K562 (cell line): ENCODE data around the gene EDN2. TPM values are rescaled to one million over a fixed set of nuclear protein-coding genes. Genes with fewer than 3 reads are reported as not detected.

Source experiments
- ATAC-seq: fragments of 200-7000 bp; cut with Tn5 transposase; 3 replicates; pipeline ENCODE4 v1.9.1; 2020; ENCODE audit warnings: moderate library complexity
- BruUV-seq: library from RNA; stranded (reverse); fragments of 400-500 nt; replicated peaks from 2 replicates; lab custom pipeline; 2021; lab: Mats Ljungman, UMichigan
- CTCF ChIA-PET: fragments of 300-600 bp; formaldehyde crosslinking; extraction: SDS; loops from one replicate; lab custom pipeline; 2021; ENCODE audit warnings: low intra/inter-chr PET ratio; lab: Yijun Ruan, JAX
- POLR2A ChIA-PET: fragments of 300-600, 350-650 bp; sonication (Branson Sonifier 250); formaldehyde crosslinking; extraction: SDS; loops from one replicate; lab custom pipeline; 2021; ENCODE audit warnings: antibody characterized with exemption, inconsistent platforms; lab: Yijun Ruan, JAX
- DNase-seq, 4 experiments: peaks; one replicate each; pipeline versions ENCODE4 v3.0.0 to v3.0.0-alpha.2; 2011 to 2018; ENCODE audit warnings: low spot score in 3 of 4, mixed read lengths in 3 of 4; ENCODE audit errors: extremely low read depth in 1 of 4
- FAIRE-seq: peaks from 2 replicates; lab custom pipeline; 2011; peaks lifted over from hg19 to GRCh38; lab: Jason Lieb, UNC
- H2AFZ ChIP-seq: 2 replicates; pipeline ENCODE4 v1.6.0; 2011; ENCODE audit warnings: low read depth, low read length, control low read depth, inconsistent platforms
- H3K27ac ChIP-seq: fragments of 200-600 bp; 3 replicates; pipeline ENCODE4 v1.8.0; 2011; ENCODE audit warnings: low read depth, mild to moderate bottlenecking, control low read depth, inconsistent platforms, low read length, moderate library complexity, mixed read lengths; ENCODE audit errors: extremely low read depth
- H3K27me3 ChIP-seq, 2 experiments: fragments of 300-600 bp in 1 of 2; 2 replicates in 1 of 2; 3 replicates in 1 of 2; pipeline versions ENCODE4 v1.6.0 to v1.8.0; 2011; ENCODE audit warnings: inconsistent platforms in 2 of 2, low read length in 2 of 2, mild to moderate bottlenecking in 1 of 2, mixed read lengths in 1 of 2, moderate library complexity in 1 of 2; ENCODE audit not compliant: control insufficient read depth in 2 of 2, insufficient read depth in 2 of 2
- H3K36me3 ChIP-seq: fragments of 300-600 bp; 3 replicates; pipeline ENCODE4 v1.8.0; 2011; ENCODE audit warnings: mild to moderate bottlenecking, low read length, inconsistent platforms; ENCODE audit not compliant: control insufficient read depth, insufficient read depth
- H3K4me1 ChIP-seq, 2 experiments: fragments of 200-600 bp in 1 of 2; replicated peaks in 1 of 2; 2 replicates in 1 of 2; 3 replicates in 1 of 2; pipeline versions ENCODE4 v1.5.1 to v1.8.0; 2011; ENCODE audit warnings: inconsistent platforms in 2 of 2, low read length in 2 of 2, mild to moderate bottlenecking in 1 of 2, mixed read lengths in 1 of 2, moderate library complexity in 1 of 2; ENCODE audit not compliant: control insufficient read depth in 2 of 2, insufficient read depth in 2 of 2
- H3K4me2 ChIP-seq: 2 replicates; pipeline ENCODE4 v1.6.1; 2011; ENCODE audit warnings: low read length, control low read depth, inconsistent platforms, mixed read lengths; ENCODE audit not compliant: insufficient read depth
- H3K4me3 ChIP-seq: fragments of 200-600 bp; sonication (generic), shearing (Covaris generic); 2 replicates; pipeline ENCODE4 v1.5.1; 2016; ENCODE audit warnings: control low read depth, inconsistent platforms
- H3K79me2 ChIP-seq: fragments of 200-600 bp; 3 replicates; pipeline ENCODE4 v1.8.0; 2011; ENCODE audit warnings: low read length, inconsistent platforms; ENCODE audit not compliant: control insufficient read depth, insufficient read depth
- H3K9ac ChIP-seq, 2 experiments: 2 replicates each; pipeline versions ENCODE4 v1.6.0 to v1.6.1; 2011; ENCODE audit warnings: low read depth in 2 of 2, low read length in 2 of 2, control low read depth in 1 of 2, inconsistent platforms in 1 of 2, mild to moderate bottlenecking in 1 of 2, mixed read lengths in 1 of 2; ENCODE audit not compliant: insufficient read depth in 1 of 2
- H3K9me1 ChIP-seq: one replicate; pipeline ENCODE4 v1.6.0; 2011; ENCODE audit warnings: inconsistent platforms, mild to moderate bottlenecking, low read length, moderate library complexity; ENCODE audit not compliant: control insufficient read depth, insufficient read depth
- H3K9me3 ChIP-seq: replicated peaks from 2 replicates; pipeline ENCODE4 v1.5.1; 2011; ENCODE audit warnings: low read depth, low read length, inconsistent platforms; ENCODE audit not compliant: control insufficient read depth, insufficient read depth
- H4K20me1 ChIP-seq: replicated peaks from 2 replicates; pipeline ENCODE4 v1.6.1; 2011; ENCODE audit warnings: low read length, inconsistent platforms, mixed read lengths; ENCODE audit not compliant: control insufficient read depth, insufficient read depth
- HEY1 ChIP-seq: fragments of 250-450 bp; sonication (Bioruptor Pico); IDR thresholded peaks from 2 replicates; pipeline ENCODE4 v1.5.0; 2020; ENCODE audit warnings: mild to moderate bottlenecking, moderate library complexity, borderline replicate concordance
- RBM39 ChIP-seq: fragments of 200-400 bp; formaldehyde crosslinking; optimal IDR thresholded peaks from 2 replicates; pipeline ENCODE3; 2018; ENCODE audit warnings: low read depth, low read length
- WGBS: fragments of 100-300 bp; shearing (Covaris generic); methylation state at CpG from one replicate; pipeline ENCODE4 v1.1.6; 2016; ENCODE audit warnings: low coverage, mixed read lengths; ENCODE audit not compliant: insufficient coverage; ENCODE audit errors: missing lambda C conversion rate; 5-methylcytosine and 5-hydroxymethylcytosine counted together
- in situ Hi-C: fragments of 300-500 bp; cut with MboI; formaldehyde crosslinking; loops from 4 replicates; pipeline ENCODE4 v1.15.0; 2018; ENCODE audit warnings: inconsistent platforms, mixed read lengths
- intact Hi-C: fragments of 100-400 bp; cut with micrococcal nuclease; formaldehyde crosslinking; loops from 2 replicates; pipeline ENCODE4 v1.14.2; 2022
- polyA plus RNA-seq, 8 experiments: library from polyadenylated mRNA; depleted of rRNA in 4 of 8; stranded (reverse) in 5 of 8; unstranded in 3 of 8; fragments of >200 nt; fragmentation: Nextera tagmentation in 2 of 8; fragmentation: Illumina TruSeq in 1 of 8; extraction: Ambion mirVana in 2 of 8; extraction: Trizol in 1 of 8; gene quantifications; 2 replicates each; pipeline versions ENCODE4 v1.2.1 to v1.2.3, GENCODE V29; 2011 to 2014; ENCODE audit warnings: inconsistent platforms in 1 of 8, missing spikeins in 1 of 8
- total RNA-seq, 7 experiments: library from RNA; depleted of rRNA in 6 of 7; stranded (reverse); fragments of >200 nt in 6 of 7; fragmentation: Illumina TruSeq in 2 of 7; extraction: Trizol in 2 of 7; gene quantifications; 2 replicates each; pipeline versions ENCODE4 v1.2.1 to v1.2.3, GENCODE V29; 2011 to 2021; ENCODE audit warnings: low replicate concordance in 1 of 7
- TF ChIP-seq, protein P1 (sequence below): fragments of 450-650 bp; IDR thresholded peaks from 2 replicates; pipeline ENCODE4 v1.6.1; 2018; ENCODE audit warnings: mild to moderate bottlenecking, low read depth; ENCODE audit not compliant: partially characterized antibody
- TF ChIP-seq, protein P2 (sequence below), 3 experiments: fragments of 200-800 bp in 1 of 3; sonication (Bioruptor generic) in 1 of 3; sonication (generic) in 1 of 3; formaldehyde crosslinking in 1 of 3; IDR thresholded peaks; 2 replicates each; pipeline versions ENCODE4 v1.6.1 to v1.8.0; 2016 to 2022; ENCODE audit warnings: mild to moderate bottlenecking in 2 of 3, missing compliant biosample characterization in 2 of 3, missing genetic modification characterization in 2 of 3, missing genetic modification reagents in 1 of 3

Gene EDN2
- total and polyA plus RNA-seq, 9 of the 15 experiments (the other 6 are each of a cell fraction or from before 2014, with no cell fraction given) = not detected

DNA sequence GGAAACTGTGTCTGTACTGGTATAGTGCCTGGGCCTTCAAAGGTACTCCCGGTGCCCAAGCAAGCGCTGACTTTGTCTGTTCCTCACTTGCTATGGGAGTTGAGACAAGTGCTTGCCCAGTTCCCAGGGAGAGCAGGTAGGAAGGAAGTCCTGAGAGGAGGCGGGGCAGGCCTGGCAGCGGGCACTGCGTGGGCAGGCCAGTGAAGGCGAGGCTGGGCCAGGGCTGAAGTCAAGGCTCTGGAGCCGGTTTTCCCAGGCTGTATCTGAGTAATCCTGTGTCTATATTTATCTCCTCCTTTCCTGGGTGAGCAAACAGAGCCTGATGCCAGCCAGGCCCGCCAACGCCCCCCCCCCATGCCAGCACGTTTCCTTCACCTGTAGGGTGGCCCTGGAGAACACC lies 15.9 kb upstream of the EDN2 start:
- Histone ChIP-seq H3K27ac (no peak overlapping the region), H3K36me3 (no peaks in the 10 kb centered on the region), H3K79me2 (no peaks in the 10 kb centered on the region), H2AFZ (no peak overlapping the region), H3K9me3 (no peaks in the 10 kb centered on the region), H3K4me3 (no peak overlapping the region), H3K27me3 (peaks cover 5 to 30% of the 10 kb centered on the region in 2 experiments; a peak in 4 of 5 replicates), H3K4me2 (no peak overlapping the region), H3K9ac (no peak overlapping the region; a peak in 1 of 4 replicates), H3K4me1 (peaks cover 11 to 28% of the 10 kb centered on the region in 2 experiments; a peak in 4 of 5 replicates), H4K20me1 (no peaks in the 10 kb centered on the region; the same call in 1 of the 2 replicates), H3K9me1 (no peaks in the 10 kb centered on the region)
- no TSS peak for BruUV-seq
- POLR2A ChIA-PET = no interaction called here
- ATAC-seq (no peak), DNase-seq (no peak), FAIRE-seq (no peak)
- intact Hi-C loops = no loop called here
- in situ Hi-C loops = no loop called here
- TF ChIP-seq, protein P1, sequence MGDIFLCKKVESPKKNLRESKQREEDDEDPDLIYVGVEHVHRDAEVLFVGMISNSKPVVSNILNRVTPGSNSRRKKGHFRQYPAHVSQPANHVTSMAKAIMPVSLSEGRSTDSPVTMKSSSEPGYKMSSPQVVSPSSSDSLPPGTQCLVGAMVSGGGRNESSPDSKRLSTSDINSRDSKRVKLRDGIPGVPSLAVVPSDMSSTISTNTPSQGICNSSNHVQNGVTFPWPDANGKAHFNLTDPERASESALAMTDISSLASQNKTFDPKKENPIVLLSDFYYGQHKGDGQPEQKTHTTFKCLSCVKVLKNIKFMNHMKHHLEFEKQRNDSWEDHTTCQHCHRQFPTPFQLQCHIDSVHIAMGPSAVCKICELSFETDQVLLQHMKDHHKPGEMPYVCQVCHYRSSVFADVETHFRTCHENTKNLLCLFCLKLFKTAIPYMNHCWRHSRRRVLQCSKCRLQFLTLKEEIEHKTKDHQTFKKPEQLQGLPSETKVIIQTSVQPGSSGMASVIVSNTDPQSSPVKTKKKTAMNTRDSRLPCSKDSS = no peak
- no peak for TF ChIP-seq HEY1
- TF ChIP-seq, protein P2, sequence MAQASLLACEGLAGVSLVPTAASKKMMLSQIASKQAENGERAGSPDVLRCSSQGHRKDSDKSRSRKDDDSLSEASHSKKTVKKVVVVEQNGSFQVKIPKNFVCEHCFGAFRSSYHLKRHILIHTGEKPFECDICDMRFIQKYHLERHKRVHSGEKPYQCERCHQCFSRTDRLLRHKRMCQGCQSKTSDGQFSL (CRISPR knock-in tag; IDR thresholded peaks at IDR 0.05) = 0 out of 2 replicates have a peak, but pooled peaks have one; percentile 30
- TF ChIP-seq, protein P2 (tag; IDR thresholded peaks at IDR 0.05) = no peak
- TF ChIP-seq RBM39 = no peak
- CTCF ChIA-PET = no interaction called here
- 11% methylated on average over 8 of the region's 10 CpGs for WGBS
